ENCODE data around the gene DHX15.

DHX15 gene

DNA sequence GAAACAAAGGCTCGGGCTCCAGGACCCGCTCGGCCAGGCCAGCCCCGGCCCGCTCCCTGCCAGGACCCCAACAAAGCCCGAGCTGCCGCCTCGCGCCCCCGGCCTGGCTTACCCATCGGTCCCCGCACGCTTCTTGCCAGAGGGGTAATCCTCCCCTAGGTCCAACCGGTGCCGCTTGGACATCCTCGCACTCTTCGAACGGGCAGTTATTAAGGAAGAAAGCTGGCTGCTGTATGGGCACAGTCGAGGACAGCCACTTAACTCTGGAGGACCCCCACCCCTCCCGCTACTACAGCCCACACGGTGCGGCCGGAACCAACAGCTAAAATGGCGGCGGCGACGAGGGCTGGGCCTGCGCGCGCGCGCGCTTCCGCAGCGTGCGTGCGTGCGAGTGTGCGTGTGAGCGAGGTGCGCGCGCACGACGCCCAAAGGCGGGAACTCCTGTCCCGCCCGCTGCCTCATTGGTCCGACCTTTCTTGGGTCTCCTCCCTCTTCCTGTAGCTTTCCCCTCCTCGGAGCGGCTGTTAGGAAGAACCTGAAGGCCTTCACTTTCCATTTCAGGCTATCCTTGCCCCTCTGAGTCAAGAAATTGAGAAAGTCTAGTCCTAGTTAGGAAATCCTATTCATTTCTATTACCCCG is at the start of gene DHX15:
Gene DHX15, minus strand, starts transcription at position 344 of the 640 bp plus-strand sequence. Its CDS starts 161 bp downstream, at position 183.
- Mint-ChIP-seq H3K27ac (peak within 1 kb of the TSS; percentile 100), H3K27me3 (no peaks in the 10 kb centered on the region), H3K36me3 (ENCODE audit: low read depth) (peaks cover 40% of the 10 kb centered on the region), H3K4me1 (ENCODE audit: low read depth) (peaks cover 37% of the 10 kb centered on the region), H3K4me3 (peak within 1 kb of the TSS; percentile 99), H3K9me3 (no peaks in the 10 kb centered on the region)

- no peaks in the 10 kb centered on the region for H3K4me1 Mint-ChIP-seq (ENCODE audit: low read depth)
- no peak overlapping the region for H3K4me3 Mint-ChIP-seq
- H3K27ac Mint-ChIP-seq = no peak overlapping the region
- no peaks in the 10 kb centered on the region for H3K36me3 Mint-ChIP-seq (ENCODE audit: low read depth)
- no peaks in the 10 kb centered on the region for H3K9me3 Mint-ChIP-seq
- peaks cover 27% of the 10 kb centered on the region for H3K27me3 Mint-ChIP-seq
Measured at GRCh38 chr4:24632011-24632410, 47.7 kb upstream of the DHX15 start.

- Mint-ChIP-seq H3K4me1 (ENCODE audit: low read depth) (no peaks in the 10 kb centered on the region), H3K4me3 (no peak overlapping the region), H3K27ac (no peak overlapping the region), H3K27me3 (peaks cover 26% of the 10 kb centered on the region), H3K9me3 (no peaks in the 10 kb centered on the region), H3K36me3 (ENCODE audit: low read depth) (no peaks in the 10 kb centered on the region)
Measured at GRCh38 chr4:24630937-24631336, 46.6 kb upstream of the DHX15 start.

- Mint-ChIP-seq H3K27me3 (peaks cover 34% of the 10 kb centered on the region), H3K27ac (no peak overlapping the region), H3K36me3 (ENCODE audit: low read depth) (no peaks in the 10 kb centered on the region), H3K4me1 (ENCODE audit: low read depth) (no peaks in the 10 kb centered on the region), H3K4me3 (no peak overlapping the region), H3K9me3 (peaks cover 16% of the 10 kb centered on the region)
Measured at GRCh38 chr4:24625091-24625490, 40.7 kb upstream of the DHX15 start.

DNA sequence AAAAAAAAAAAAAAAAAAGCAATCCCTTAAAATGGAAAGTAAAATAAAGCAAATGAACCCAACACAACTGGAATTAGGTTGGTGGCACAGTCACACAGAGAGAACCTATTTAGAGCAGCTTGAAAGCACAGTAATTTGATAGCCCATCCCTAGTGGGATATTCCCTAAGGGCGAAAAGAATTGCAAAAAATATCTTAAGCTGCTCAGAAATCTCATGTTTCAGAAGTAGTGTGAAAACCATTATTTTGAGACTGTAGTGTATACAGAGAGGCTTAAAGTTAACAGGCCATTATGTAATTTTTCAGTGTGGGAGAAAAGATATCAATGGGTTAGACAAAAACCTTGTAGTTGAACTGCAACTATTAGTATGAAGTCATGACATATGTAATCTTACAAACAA is 40.0 kb upstream of the DHX15 start:
- no peak overlapping the region for H3K27ac Mint-ChIP-seq

GRCh38 chr4:24622146-24622834 is 37.9 kb upstream of the DHX15 start:
- Mint-ChIP-seq H3K4me1 (ENCODE audit: low read depth) (no peaks in the 10 kb centered on the region), H3K4me3 (no peak overlapping the region), H3K9me3 (peaks cover 27% of the 10 kb centered on the region), H3K36me3 (ENCODE audit: low read depth) (no peaks in the 10 kb centered on the region), H3K27ac (no peak overlapping the region), H3K27me3 (peaks cover 25% of the 10 kb centered on the region)

More for the DNA sequence above, 40.0 kb upstream of the DHX15 start:
- Mint-ChIP-seq H3K4me1 (ENCODE audit: low read depth) (no peaks in the 10 kb centered on the region), H3K36me3 (ENCODE audit: low read depth) (no peaks in the 10 kb centered on the region), H3K27me3 (peaks cover 30% of the 10 kb centered on the region), H3K4me3 (no peak overlapping the region), H3K9me3 (peaks cover 23% of the 10 kb centered on the region)

DNA sequence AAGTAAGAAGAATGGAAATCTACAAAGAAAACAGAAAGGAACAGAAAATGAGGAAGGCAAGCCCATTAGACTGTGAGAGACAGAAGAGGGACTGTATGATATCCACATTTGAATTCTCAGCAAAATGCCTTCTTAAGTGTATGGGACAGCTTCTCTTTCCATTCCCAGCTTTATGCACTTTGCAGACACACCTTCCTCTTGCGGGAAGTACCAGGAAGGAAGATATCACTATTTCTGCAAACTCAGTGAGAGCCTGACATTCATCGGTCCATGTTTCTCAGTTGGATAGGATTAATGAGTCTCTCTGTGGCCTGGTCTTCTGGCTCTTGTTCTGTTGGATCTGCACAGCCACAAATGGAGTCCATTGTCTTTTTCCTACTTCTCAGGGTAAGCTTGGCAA is 31.6 kb upstream of the DHX15 start:
- no peaks in the 10 kb centered on the region for H3K4me1 Mint-ChIP-seq (ENCODE audit: low read depth)
- H3K27ac Mint-ChIP-seq = no peak overlapping the region
- peaks cover 12% of the 10 kb centered on the region for H3K27me3 Mint-ChIP-seq
- H3K4me3 Mint-ChIP-seq = no peak overlapping the region
- H3K36me3 Mint-ChIP-seq (ENCODE audit: low read depth) = no peaks in the 10 kb centered on the region
- peaks cover 16% of the 10 kb centered on the region for H3K9me3 Mint-ChIP-seq

DNA sequence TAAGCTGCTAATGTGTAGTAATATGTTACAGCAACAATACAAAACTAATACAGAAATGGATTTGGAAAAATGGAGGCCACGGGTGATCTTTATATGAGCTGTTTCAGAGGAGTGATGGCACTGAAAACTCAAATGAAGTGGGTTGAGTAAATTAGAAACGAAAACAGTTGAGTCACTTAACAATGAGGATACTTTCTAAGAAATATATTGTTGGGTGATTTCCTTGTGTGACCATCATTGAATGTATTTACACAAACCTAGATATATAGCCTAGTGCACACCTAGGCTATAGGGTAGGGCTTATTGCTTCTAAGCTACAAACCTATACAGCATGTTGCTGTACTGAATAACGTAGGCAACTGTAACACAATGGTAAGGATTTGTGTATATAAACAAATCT is 30.5 kb upstream of the DHX15 start:
- H3K9me3 Mint-ChIP-seq = peaks cover 9% of the 10 kb centered on the region
- no peak overlapping the region for H3K27ac Mint-ChIP-seq
- no peaks in the 10 kb centered on the region for H3K36me3 Mint-ChIP-seq (ENCODE audit: low read depth)
- peaks cover 9% of the 10 kb centered on the region for H3K27me3 Mint-ChIP-seq
- no peaks in the 10 kb centered on the region for H3K4me1 Mint-ChIP-seq (ENCODE audit: low read depth)
- H3K4me3 Mint-ChIP-seq = no peak overlapping the region

- Mint-ChIP-seq H3K27me3 (peaks cover 10% of the 10 kb centered on the region), H3K36me3 (ENCODE audit: low read depth) (no peaks in the 10 kb centered on the region), H3K4me1 (ENCODE audit: low read depth) (no peaks in the 10 kb centered on the region), H3K4me3 (no peak overlapping the region), H3K9me3 (no peaks in the 10 kb centered on the region), H3K27ac (no peak overlapping the region)
Measured at GRCh38 chr4:24613502-24613901, 29.1 kb upstream of the DHX15 start.

DNA sequence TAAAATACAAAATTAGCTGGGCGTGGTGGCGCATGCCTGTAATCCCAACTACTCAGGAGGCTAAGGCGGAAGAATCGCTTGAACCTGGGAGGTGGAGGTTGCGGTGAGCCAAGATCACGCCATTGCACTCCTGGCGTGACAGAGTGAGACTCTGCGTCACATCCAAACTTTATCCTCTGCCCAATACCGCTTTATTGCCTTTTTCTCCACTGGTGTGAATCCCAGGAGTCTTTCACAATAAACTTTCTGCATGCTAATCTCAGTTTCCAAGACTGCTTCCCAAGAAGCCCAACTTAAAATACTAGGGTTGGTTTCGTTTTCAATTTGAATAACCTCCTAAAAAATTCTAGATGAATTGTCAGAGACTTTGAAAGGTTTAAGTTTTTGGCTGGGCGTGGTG is 27.2 kb upstream of the DHX15 start:
- Mint-ChIP-seq H3K9me3 (no peaks in the 10 kb centered on the region), H3K27ac (no peak overlapping the region), H3K4me1 (ENCODE audit: low read depth) (no peaks in the 10 kb centered on the region), H3K36me3 (ENCODE audit: low read depth) (no peaks in the 10 kb centered on the region), H3K27me3 (peaks cover 10% of the 10 kb centered on the region), H3K4me3 (no peak overlapping the region)

DNA sequence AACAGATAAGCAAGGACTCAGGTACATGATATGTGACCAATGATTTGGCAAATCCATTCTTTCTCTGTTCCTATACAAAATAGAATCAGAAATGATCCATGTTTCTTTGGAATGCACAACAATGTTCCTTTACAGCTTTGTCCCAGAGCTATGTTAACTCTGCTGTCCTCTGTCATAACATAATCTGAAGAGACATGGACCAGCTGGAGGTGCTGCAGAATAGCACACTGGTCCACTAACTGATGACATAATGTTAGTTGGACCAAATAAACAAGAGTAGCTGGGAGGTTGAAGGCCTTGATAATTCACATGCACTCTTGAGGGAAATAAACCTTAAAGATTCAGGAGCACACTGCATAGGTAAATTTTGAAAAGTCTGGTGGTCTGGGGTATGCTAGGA is 23.0 kb upstream of the DHX15 start:
- Mint-ChIP-seq H3K9me3 (no peaks in the 10 kb centered on the region), H3K4me3 (no peak overlapping the region), H3K4me1 (ENCODE audit: low read depth) (peaks cover 5% of the 10 kb centered on the region), H3K36me3 (ENCODE audit: low read depth) (no peaks in the 10 kb centered on the region), H3K27me3 (peaks cover 7% of the 10 kb centered on the region), H3K27ac (no peak overlapping the region)

- no peak overlapping the region for H3K4me3 Mint-ChIP-seq
- peaks cover 10% of the 10 kb centered on the region for H3K27me3 Mint-ChIP-seq
- no peaks in the 10 kb centered on the region for H3K9me3 Mint-ChIP-seq
- no peak overlapping the region for H3K27ac Mint-ChIP-seq
- peaks cover 5% of the 10 kb centered on the region for H3K4me1 Mint-ChIP-seq (ENCODE audit: low read depth)
- no peaks in the 10 kb centered on the region for H3K36me3 Mint-ChIP-seq (ENCODE audit: low read depth)
Measured at GRCh38 chr4:24605216-24605615, 20.9 kb upstream of the DHX15 start.

GRCh38 chr4:24604558-24605214 is 20.3 kb upstream of the DHX15 start:
- Mint-ChIP-seq H3K27ac (no peak overlapping the region), H3K27me3 (peaks cover 10% of the 10 kb centered on the region), H3K4me1 (ENCODE audit: low read depth) (peaks cover 5% of the 10 kb centered on the region), H3K36me3 (ENCODE audit: low read depth) (no peaks in the 10 kb centered on the region), H3K9me3 (no peaks in the 10 kb centered on the region), H3K4me3 (no peak overlapping the region)

- H3K27me3 Mint-ChIP-seq = peaks cover 5% of the 10 kb centered on the region
- no peak overlapping the region for H3K4me3 Mint-ChIP-seq
- peaks cover 5% of the 10 kb centered on the region for H3K4me1 Mint-ChIP-seq (ENCODE audit: low read depth)
- no peaks in the 10 kb centered on the region for H3K9me3 Mint-ChIP-seq
- no peaks in the 10 kb centered on the region for H3K36me3 Mint-ChIP-seq (ENCODE audit: low read depth)
- no peak overlapping the region for H3K27ac Mint-ChIP-seq
Measured at GRCh38 chr4:24603343-24603742, 19.0 kb upstream of the DHX15 start.

- H3K27ac Mint-ChIP-seq = no peak overlapping the region
- H3K9me3 Mint-ChIP-seq = no peaks in the 10 kb centered on the region
- no peaks in the 10 kb centered on the region for H3K36me3 Mint-ChIP-seq (ENCODE audit: low read depth)
- no peak overlapping the region for H3K4me3 Mint-ChIP-seq
- H3K4me1 Mint-ChIP-seq (ENCODE audit: low read depth) = peaks cover 5% of the 10 kb centered on the region
- peaks cover 5% of the 10 kb centered on the region for H3K27me3 Mint-ChIP-seq
Measured at GRCh38 chr4:24601121-24601520, 16.8 kb upstream of the DHX15 start.
